ENCODE measurements around the gene CHD2.

DNA sequence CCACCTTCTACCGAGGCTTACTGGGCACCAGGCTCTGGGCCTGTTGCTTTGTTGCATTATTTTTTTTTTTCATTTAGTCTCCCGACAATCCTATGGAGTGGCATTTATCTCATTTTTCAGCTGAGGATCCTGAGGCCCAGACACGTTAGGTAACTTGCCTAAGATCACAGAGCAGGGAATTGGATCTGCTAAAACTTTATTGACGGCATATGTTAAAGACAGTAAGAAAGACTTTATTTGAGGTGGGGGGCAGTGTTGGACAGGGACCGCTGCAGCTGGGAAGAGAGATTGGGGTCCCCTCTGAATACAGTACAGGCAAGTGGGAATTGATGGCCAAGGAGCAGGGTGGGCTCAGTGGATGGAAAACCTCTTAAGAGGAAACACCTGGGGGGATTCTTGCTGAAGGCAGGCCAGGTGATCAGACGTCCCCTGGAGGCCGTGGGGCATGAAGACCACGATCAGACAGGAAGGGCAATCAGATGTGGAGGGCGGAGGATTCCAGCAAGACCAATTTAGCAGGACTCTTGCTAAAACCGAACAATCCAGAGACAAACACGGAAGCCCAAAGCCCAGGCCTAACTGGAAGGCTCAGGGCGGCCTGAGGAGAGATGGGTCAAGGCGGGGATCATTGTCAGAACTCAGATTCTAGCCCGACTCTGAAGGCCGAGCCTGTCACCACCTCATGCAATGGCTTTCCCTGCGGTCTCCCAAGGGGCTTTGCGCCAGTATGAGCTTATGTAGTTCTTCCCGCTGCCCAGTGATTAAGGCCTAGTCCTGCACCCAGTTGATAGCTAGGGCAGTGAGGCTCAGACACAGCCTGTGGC is 135.2 kb downstream of the CHD2 start:
- no peak for TF ChIP-seq EZH2 (IDR thresholded peaks at IDR 0.05; ENCODE audit: borderline replicate concordance, low read depth, low read length, severe bottlenecking)
- TF ChIP-seq, protein P1, sequence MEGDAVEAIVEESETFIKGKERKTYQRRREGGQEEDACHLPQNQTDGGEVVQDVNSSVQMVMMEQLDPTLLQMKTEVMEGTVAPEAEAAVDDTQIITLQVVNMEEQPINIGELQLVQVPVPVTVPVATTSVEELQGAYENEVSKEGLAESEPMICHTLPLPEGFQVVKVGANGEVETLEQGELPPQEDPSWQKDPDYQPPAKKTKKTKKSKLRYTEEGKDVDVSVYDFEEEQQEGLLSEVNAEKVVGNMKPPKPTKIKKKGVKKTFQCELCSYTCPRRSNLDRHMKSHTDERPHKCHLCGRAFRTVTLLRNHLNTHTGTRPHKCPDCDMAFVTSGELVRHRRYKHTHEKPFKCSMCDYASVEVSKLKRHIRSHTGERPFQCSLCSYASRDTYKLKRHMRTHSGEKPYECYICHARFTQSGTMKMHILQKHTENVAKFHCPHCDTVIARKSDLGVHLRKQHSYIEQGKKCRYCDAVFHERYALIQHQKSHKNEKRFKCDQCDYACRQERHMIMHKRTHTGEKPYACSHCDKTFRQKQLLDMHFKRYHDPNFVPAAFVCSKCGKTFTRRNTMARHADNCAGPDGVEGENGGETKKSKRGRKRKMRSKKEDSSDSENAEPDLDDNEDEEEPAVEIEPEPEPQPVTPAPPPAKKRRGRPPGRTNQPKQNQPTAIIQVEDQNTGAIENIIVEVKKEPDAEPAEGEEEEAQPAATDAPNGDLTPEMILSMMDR (IDR thresholded peaks at IDR 0.05; ENCODE audit: borderline replicate concordance, extremely low read depth, low read length, poor library complexity, severe bottlenecking): no peak
